HL-60 (cell line): Measurements from ENCODE around the gene SERPINE1.
A peak's percentile ranks its signal among the peaks of the same experiment; 100 is the strongest.

Experiments used
- DNase-seq, 2 experiments: peaks; one replicate each; pipeline ENCODE4 v3.0.0-alpha.2; 2010 to 2020; ENCODE audit warnings: low read depth in 1 of 2, low spot score in 1 of 2
- H3K27ac ChIP-seq: fragments of 250-450 bp; sonication (Bioruptor Pico); replicated peaks from 2 replicates; pipeline ENCODE4 v1.5.1; 2020; ENCODE audit warnings: mild to moderate bottlenecking, moderate library complexity
- H3K27me3 ChIP-seq: fragments of 250-450 bp; sonication (Bioruptor Pico); 2 replicates; pipeline ENCODE4 v1.5.1; 2021; ENCODE audit warnings: mild to moderate bottlenecking, moderate library complexity; ENCODE audit not compliant: insufficient read depth, poor library complexity, severe bottlenecking
- H3K4me3 ChIP-seq: replicated peaks from 2 replicates; pipeline ENCODE4 v1.5.1; 2011; ENCODE audit warnings: mild to moderate bottlenecking, control low read depth, low read length; ENCODE audit not compliant: insufficient read depth
- GABPA ChIP-seq: IDR thresholded peaks from 2 replicates; pipeline ENCODE4 v1.6.1; 2012; ENCODE audit warnings: low read depth
- POLR2AphosphoS5 ChIP-seq: IDR thresholded peaks from 2 replicates; pipeline ENCODE4 v1.6.1; 2012; ENCODE audit warnings: low read depth
- SPI1 ChIP-seq: IDR thresholded peaks from 2 replicates; pipeline ENCODE4 v1.6.1; 2012; ENCODE audit warnings: low read depth, mild to moderate bottlenecking, borderline replicate concordance
- TF ChIP-seq, protein P1 (sequence below): IDR thresholded peaks from 2 replicates; pipeline ENCODE4 v1.6.1; 2012; ENCODE audit warnings: low read depth; ENCODE audit not compliant: insufficient replicate concordance
- TF ChIP-seq, protein P2 (sequence below): IDR thresholded peaks from one replicate; pipeline ENCODE4 v1.5.1; 2011; ENCODE audit warnings: low read length, control low read depth, inconsistent platforms; ENCODE audit not compliant: insufficient read depth

SERPINE1 gene

DNA sequence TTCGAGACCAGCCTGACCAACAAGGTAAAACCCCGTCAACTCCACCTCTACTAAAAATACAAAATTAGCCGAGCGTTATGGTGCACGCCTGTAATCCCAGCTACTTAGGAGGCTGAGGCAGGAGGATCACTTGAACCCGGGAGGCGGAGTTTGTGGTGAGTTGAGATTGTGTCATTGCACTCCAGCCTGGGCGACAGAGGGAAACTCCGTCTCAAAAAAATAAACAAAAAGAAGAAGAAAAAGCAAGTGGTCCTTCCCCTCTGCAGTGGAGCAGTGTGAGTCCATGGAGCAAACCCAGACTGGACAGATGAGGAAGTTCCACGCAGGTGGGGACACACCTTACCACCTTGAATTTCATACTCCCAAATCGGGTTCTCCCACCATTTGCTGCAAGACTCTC lies 13.1 kb upstream of the SERPINE1 start:
- H3K27me3 ChIP-seq, result no peaks in the 10 kb centered on the region
- H3K27ac ChIP-seq, result no peak overlapping the region
- DNase-seq, result peak in 1 of 2 experiments; percentile 17
- TF ChIP-seq, protein P1, sequence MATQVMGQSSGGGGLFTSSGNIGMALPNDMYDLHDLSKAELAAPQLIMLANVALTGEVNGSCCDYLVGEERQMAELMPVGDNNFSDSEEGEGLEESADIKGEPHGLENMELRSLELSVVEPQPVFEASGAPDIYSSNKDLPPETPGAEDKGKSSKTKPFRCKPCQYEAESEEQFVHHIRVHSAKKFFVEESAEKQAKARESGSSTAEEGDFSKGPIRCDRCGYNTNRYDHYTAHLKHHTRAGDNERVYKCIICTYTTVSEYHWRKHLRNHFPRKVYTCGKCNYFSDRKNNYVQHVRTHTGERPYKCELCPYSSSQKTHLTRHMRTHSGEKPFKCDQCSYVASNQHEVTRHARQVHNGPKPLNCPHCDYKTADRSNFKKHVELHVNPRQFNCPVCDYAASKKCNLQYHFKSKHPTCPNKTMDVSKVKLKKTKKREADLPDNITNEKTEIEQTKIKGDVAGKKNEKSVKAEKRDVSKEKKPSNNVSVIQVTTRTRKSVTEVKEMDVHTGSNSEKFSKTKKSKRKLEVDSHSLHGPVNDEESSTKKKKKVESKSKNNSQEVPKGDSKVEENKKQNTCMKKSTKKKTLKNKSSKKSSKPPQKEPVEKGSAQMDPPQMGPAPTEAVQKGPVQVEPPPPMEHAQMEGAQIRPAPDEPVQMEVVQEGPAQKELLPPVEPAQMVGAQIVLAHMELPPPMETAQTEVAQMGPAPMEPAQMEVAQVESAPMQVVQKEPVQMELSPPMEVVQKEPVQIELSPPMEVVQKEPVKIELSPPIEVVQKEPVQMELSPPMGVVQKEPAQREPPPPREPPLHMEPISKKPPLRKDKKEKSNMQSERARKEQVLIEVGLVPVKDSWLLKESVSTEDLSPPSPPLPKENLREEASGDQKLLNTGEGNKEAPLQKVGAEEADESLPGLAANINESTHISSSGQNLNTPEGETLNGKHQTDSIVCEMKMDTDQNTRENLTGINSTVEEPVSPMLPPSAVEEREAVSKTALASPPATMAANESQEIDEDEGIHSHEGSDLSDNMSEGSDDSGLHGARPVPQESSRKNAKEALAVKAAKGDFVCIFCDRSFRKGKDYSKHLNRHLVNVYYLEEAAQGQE, result no peak
- TF ChIP-seq POLR2AphosphoS5 (no peak), SPI1 (no peak), GABPA (no peak)
- TF ChIP-seq, protein P2, sequence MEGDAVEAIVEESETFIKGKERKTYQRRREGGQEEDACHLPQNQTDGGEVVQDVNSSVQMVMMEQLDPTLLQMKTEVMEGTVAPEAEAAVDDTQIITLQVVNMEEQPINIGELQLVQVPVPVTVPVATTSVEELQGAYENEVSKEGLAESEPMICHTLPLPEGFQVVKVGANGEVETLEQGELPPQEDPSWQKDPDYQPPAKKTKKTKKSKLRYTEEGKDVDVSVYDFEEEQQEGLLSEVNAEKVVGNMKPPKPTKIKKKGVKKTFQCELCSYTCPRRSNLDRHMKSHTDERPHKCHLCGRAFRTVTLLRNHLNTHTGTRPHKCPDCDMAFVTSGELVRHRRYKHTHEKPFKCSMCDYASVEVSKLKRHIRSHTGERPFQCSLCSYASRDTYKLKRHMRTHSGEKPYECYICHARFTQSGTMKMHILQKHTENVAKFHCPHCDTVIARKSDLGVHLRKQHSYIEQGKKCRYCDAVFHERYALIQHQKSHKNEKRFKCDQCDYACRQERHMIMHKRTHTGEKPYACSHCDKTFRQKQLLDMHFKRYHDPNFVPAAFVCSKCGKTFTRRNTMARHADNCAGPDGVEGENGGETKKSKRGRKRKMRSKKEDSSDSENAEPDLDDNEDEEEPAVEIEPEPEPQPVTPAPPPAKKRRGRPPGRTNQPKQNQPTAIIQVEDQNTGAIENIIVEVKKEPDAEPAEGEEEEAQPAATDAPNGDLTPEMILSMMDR, result no peak
- H3K4me3 ChIP-seq, result no peak overlapping the region

DNA sequence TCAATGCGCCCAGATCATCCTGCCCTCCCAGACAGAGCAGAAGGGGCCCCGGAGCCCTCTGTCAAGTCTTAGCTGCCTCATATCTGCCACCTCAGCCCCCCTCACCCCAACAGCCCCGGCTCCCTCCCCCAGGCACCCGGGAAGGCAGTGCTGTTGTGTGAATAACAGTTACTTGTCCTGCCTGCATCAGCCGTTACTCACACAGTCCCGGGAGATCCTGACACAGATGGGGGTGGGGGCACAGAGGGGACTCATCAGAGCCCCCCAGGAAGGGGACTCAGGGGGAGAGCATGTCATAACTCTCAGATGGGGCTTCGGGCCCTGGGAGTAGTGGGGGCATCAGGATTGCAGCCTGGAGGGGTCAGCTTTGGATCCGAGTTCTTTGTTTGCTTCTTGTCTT lies 12.4 kb upstream of the SERPINE1 start:
- no peak for DNase-seq
- Histone ChIP-seq H3K27me3 (no peaks in the 10 kb centered on the region), H3K27ac (no peak overlapping the region), H3K4me3 (no peak overlapping the region)
- TF ChIP-seq, protein P2, result no peak
- no peak for TF ChIP-seq GABPA
- TF ChIP-seq POLR2AphosphoS5, result no peak
- TF ChIP-seq, protein P1, result no peak
- TF ChIP-seq SPI1, result no peak

DNA sequence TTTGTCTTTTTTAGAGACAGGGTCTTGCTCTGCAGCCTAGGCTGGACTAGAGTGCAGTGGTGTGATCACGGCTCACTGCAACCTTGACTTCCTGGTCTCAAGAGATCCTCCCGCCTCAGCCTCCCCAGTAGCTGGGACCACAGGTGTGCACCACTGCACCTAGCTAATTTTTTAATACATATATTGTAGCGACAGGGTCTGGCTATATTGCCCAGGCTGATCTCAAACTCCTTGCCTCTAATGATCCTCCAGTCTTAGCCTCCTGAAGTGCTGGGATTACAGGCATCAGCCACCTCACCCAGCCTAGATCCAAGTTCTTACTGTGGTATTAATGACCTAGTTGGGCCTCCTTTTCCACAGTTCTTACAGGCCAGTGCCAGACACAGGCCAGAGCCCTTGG lies 11.7 kb upstream of the SERPINE1 start:
- no peaks in the 10 kb centered on the region for H3K27me3 ChIP-seq
- no peak for DNase-seq
- H3K4me3 ChIP-seq, result no peak overlapping the region
- TF ChIP-seq, protein P1, result no peak
- TF ChIP-seq POLR2AphosphoS5 (no peak), GABPA (no peak), SPI1 (no peak)
- TF ChIP-seq, protein P2, result no peak
- H3K27ac ChIP-seq, result no peak overlapping the region
